ENCODE data around the gene CCL4. TPM values are rescaled to one million over a fixed set of nuclear protein-coding genes. Genes with fewer than 3 reads are reported as not detected.
"Not testable (repeated sequence)": the region's sequence is repeated elsewhere in the genome, so short reads cannot be mapped to it uniquely, and the experiment has no call there.

Gene CCL4
- total and polyA plus RNA-seq, 2 donors (not counting 1 experiment from before 2014, with no cell fraction given): not detected

GRCh38 chr17:36085765-36086164 lies 17.9 kb upstream of the CCL4 start:
- peak in 1 of 2 donors; percentile 6 for DNase-seq (ENCODE audit: low read depth in 2 of 2)
- no peaks in the 10 kb centered on the region for H3K79me2 ChIP-seq (ENCODE audit: control insufficient read depth, insufficient read depth, low read length)
- H3K4me1 ChIP-seq (ENCODE audit: control insufficient read depth, extremely low read depth, insufficient read depth, low read length): no peaks in the 10 kb centered on the region
- H3K4me3 ChIP-seq (replicated peaks in 1 of 4; ENCODE audit: control extremely low read depth in 1 of 4, insufficient read depth in 1 of 4, low read depth in 3 of 4, low read length in 4 of 4): no peak overlapping the region
- H2AFZ ChIP-seq (ENCODE audit: low read length): no peak overlapping the region
- no peak overlapping the region for H3K9ac ChIP-seq (ENCODE audit: insufficient read depth, low read length)
- H3K27me3 ChIP-seq (ENCODE audit: control insufficient read depth, insufficient read depth, low read length): no peaks in the 10 kb centered on the region
- TF ChIP-seq EZH2 (IDR thresholded peaks at IDR 0.05; ENCODE audit: low read length, missing control alignments): no peak
- no peak for TF ChIP-seq CTCF (conservative IDR thresholded peaks at IDR 0.05 in 1 of 2, IDR thresholded peaks at IDR 0.05 in 1 of 2; ENCODE audit: low read depth in 1 of 2, low read length in 2 of 2)
- H3K9me3 ChIP-seq (ENCODE audit: control insufficient read depth, insufficient read depth, low read depth, low read length): no peaks in the 10 kb centered on the region
- no peak overlapping the region for H3K4me2 ChIP-seq (ENCODE audit: extremely low read depth, insufficient read depth, low read length)
- H3K36me3 ChIP-seq (ENCODE audit: control insufficient read depth, insufficient read depth, low read length): no peaks in the 10 kb centered on the region
- no peak overlapping the region for H3K27ac ChIP-seq (ENCODE audit: insufficient read depth, low read length)
- H4K20me1 ChIP-seq (ENCODE audit: control insufficient read depth, extremely low read depth, insufficient read depth, low read length): no peaks in the 10 kb centered on the region

GRCh38 chr17:36086791-36087190 lies 16.8 kb upstream of the CCL4 start:
- H3K27ac ChIP-seq (ENCODE audit: insufficient read depth, low read length): no peak overlapping the region
- no peak for DNase-seq (ENCODE audit: low read depth in 2 of 2)
- no peaks in the 10 kb centered on the region for H3K27me3 ChIP-seq (ENCODE audit: control insufficient read depth, insufficient read depth, low read length)
- no peaks in the 10 kb centered on the region for H3K36me3 ChIP-seq (ENCODE audit: control insufficient read depth, insufficient read depth, low read length)
- H3K4me2 ChIP-seq (ENCODE audit: extremely low read depth, insufficient read depth, low read length): no peak overlapping the region
- H3K4me3 ChIP-seq (replicated peaks in 1 of 4; ENCODE audit: control extremely low read depth in 1 of 4, insufficient read depth in 1 of 4, low read depth in 3 of 4, low read length in 4 of 4): no peak overlapping the region
- H3K9ac ChIP-seq (ENCODE audit: insufficient read depth, low read length): no peak overlapping the region
- no peaks in the 10 kb centered on the region for H3K9me3 ChIP-seq (ENCODE audit: control insufficient read depth, insufficient read depth, low read depth, low read length)
- no peaks in the 10 kb centered on the region for H3K79me2 ChIP-seq (ENCODE audit: control insufficient read depth, insufficient read depth, low read length)
- no peak overlapping the region for H2AFZ ChIP-seq (ENCODE audit: low read length)
- no peaks in the 10 kb centered on the region for H4K20me1 ChIP-seq (ENCODE audit: control insufficient read depth, extremely low read depth, insufficient read depth, low read length)
- H3K4me1 ChIP-seq (ENCODE audit: control insufficient read depth, extremely low read depth, insufficient read depth, low read length): no peaks in the 10 kb centered on the region
- TF ChIP-seq EZH2 (IDR thresholded peaks at IDR 0.05; ENCODE audit: low read length, missing control alignments) (no peak), CTCF (conservative IDR thresholded peaks at IDR 0.05 in 1 of 2, IDR thresholded peaks at IDR 0.05 in 1 of 2; ENCODE audit: low read depth in 1 of 2, low read length in 2 of 2) (no peak)

GRCh38 chr17:36087471-36087870 lies 16.2 kb upstream of the CCL4 start:
- not testable (repeated sequence) for DNase-seq (ENCODE audit: low read depth in 2 of 2); H3K27ac ChIP-seq (ENCODE audit: insufficient read depth, low read length); H2AFZ ChIP-seq (ENCODE audit: low read length)

GRCh38 chr17:36087897-36088572 lies 15.6 kb upstream of the CCL4 start:
- not testable (repeated sequence) for H3K4me2 ChIP-seq (ENCODE audit: extremely low read depth, insufficient read depth, low read length); H3K4me1 ChIP-seq (ENCODE audit: control insufficient read depth, extremely low read depth, insufficient read depth, low read length); H3K4me3 ChIP-seq (replicated peaks in 1 of 4; ENCODE audit: control extremely low read depth in 1 of 4, insufficient read depth in 1 of 4, low read depth in 3 of 4, low read length in 4 of 4); DNase-seq (ENCODE audit: low read depth in 2 of 2); H3K27me3 ChIP-seq (ENCODE audit: control insufficient read depth, insufficient read depth, low read length); H3K27ac ChIP-seq (ENCODE audit: insufficient read depth, low read length); H3K9ac ChIP-seq (ENCODE audit: insufficient read depth, low read length); H4K20me1 ChIP-seq (ENCODE audit: control insufficient read depth, extremely low read depth, insufficient read depth, low read length); H3K79me2 ChIP-seq (ENCODE audit: control insufficient read depth, insufficient read depth, low read length); H3K9me3 ChIP-seq (ENCODE audit: control insufficient read depth, insufficient read depth, low read depth, low read length); H3K36me3 ChIP-seq (ENCODE audit: control insufficient read depth, insufficient read depth, low read length); H2AFZ ChIP-seq (ENCODE audit: low read length)

More at GRCh38 chr17:36087471-36087870, 16.2 kb upstream of the CCL4 start:
- H3K4me2 ChIP-seq (ENCODE audit: extremely low read depth, insufficient read depth, low read length); H3K79me2 ChIP-seq (ENCODE audit: control insufficient read depth, insufficient read depth, low read length); H3K9me3 ChIP-seq (ENCODE audit: control insufficient read depth, insufficient read depth, low read depth, low read length); H4K20me1 ChIP-seq (ENCODE audit: control insufficient read depth, extremely low read depth, insufficient read depth, low read length); H3K4me1 ChIP-seq (ENCODE audit: control insufficient read depth, extremely low read depth, insufficient read depth, low read length); H3K4me3 ChIP-seq (replicated peaks in 1 of 4; ENCODE audit: control extremely low read depth in 1 of 4, insufficient read depth in 1 of 4, low read depth in 3 of 4, low read length in 4 of 4); H3K27me3 ChIP-seq (ENCODE audit: control insufficient read depth, insufficient read depth, low read length); H3K36me3 ChIP-seq (ENCODE audit: control insufficient read depth, insufficient read depth, low read length); H3K9ac ChIP-seq (ENCODE audit: insufficient read depth, low read length): not testable (repeated sequence)

All from fibroblast of lung (primary cell).